DND-41 (cell line): ENCODE results near the gene ACACA.
"Not testable (repeated sequence)": the region's sequence is repeated elsewhere in the genome, so short reads cannot be mapped to it uniquely, and the experiment has no call there.

Source experiments
- ATAC-seq: fragments of 200-7000 bp; cut with Tn5 transposase; 3 replicates; pipeline ENCODE4 v1.9.1; 2021; ENCODE audit warnings: low read depth; ENCODE audit not compliant: insufficient read depth
- DNase-seq: peaks from one replicate; pipeline ENCODE4 v3.0.0-alpha.2; 2020
- H2AFZ ChIP-seq: 2 replicates; pipeline ENCODE4 v1.6.0; 2012; ENCODE audit warnings: low read depth, low read length
- H3K27ac ChIP-seq: 2 replicates; pipeline ENCODE4 v1.5.1; 2012; ENCODE audit warnings: low read length, inconsistent platforms
- H3K27me3 ChIP-seq: fragments of 200-600 bp; sonication (generic); 2 replicates; pipeline ENCODE4 v1.6.0; 2012; ENCODE audit warnings: low read length, mild to moderate bottlenecking, inconsistent platforms; ENCODE audit not compliant: insufficient read depth, poor library complexity
- H3K36me3 ChIP-seq: 2 replicates; pipeline ENCODE4 v1.5.1; 2012; ENCODE audit warnings: low read length, inconsistent platforms; ENCODE audit not compliant: insufficient read depth
- H3K4me1 ChIP-seq: 2 replicates; pipeline ENCODE4 v1.5.1; 2012; ENCODE audit warnings: mild to moderate bottlenecking, low read length; ENCODE audit not compliant: insufficient read depth
- H3K4me2 ChIP-seq: 2 replicates; pipeline ENCODE4 v1.6.0; 2012; ENCODE audit warnings: mild to moderate bottlenecking, moderate library complexity, low read length, inconsistent platforms; ENCODE audit not compliant: insufficient read depth
- H3K4me3 ChIP-seq, 2 experiments: fragments of 200-600 bp in 1 of 2; shearing (Covaris generic) in 1 of 2; 2 replicates each; pipeline ENCODE4 v1.5.1; 2012 to 2016; ENCODE audit warnings: inconsistent platforms in 2 of 2, low read length in 2 of 2, mild to moderate bottlenecking in 2 of 2, low read depth in 1 of 2, moderate library complexity in 1 of 2
- H3K79me2 ChIP-seq: 2 replicates; pipeline ENCODE4 v1.6.0; 2012; ENCODE audit warnings: low read length, inconsistent platforms; ENCODE audit not compliant: insufficient read depth
- H3K9ac ChIP-seq: 2 replicates; pipeline ENCODE4 v1.6.0; 2012; ENCODE audit warnings: low read depth, mild to moderate bottlenecking, inconsistent platforms, low read length, moderate library complexity
- H3K9me3 ChIP-seq: 2 replicates; pipeline ENCODE4 v1.5.1; 2012; ENCODE audit warnings: low read length, moderate library complexity, mild to moderate bottlenecking, inconsistent platforms; ENCODE audit not compliant: insufficient read depth, severe bottlenecking
- H4K20me1 ChIP-seq: 2 replicates; pipeline ENCODE4 v1.6.0; 2012; ENCODE audit warnings: low read length; ENCODE audit not compliant: insufficient read depth
- EZH2 ChIP-seq: IDR thresholded peaks from 3 replicates; pipeline ENCODE4 v1.6.1; 2012; ENCODE audit warnings: borderline replicate concordance, low read depth, mild to moderate bottlenecking, moderate library complexity, low read length, inconsistent platforms; ENCODE audit not compliant: severe bottlenecking
- TF ChIP-seq, protein P1 (sequence below): IDR thresholded peaks from 2 replicates; pipeline ENCODE4 v1.5.1; 2012; ENCODE audit warnings: borderline replicate concordance, low read length, moderate library complexity, mild to moderate bottlenecking; ENCODE audit not compliant: poor library complexity, severe bottlenecking; ENCODE audit errors: extremely low read depth

ACACA gene

DNA sequence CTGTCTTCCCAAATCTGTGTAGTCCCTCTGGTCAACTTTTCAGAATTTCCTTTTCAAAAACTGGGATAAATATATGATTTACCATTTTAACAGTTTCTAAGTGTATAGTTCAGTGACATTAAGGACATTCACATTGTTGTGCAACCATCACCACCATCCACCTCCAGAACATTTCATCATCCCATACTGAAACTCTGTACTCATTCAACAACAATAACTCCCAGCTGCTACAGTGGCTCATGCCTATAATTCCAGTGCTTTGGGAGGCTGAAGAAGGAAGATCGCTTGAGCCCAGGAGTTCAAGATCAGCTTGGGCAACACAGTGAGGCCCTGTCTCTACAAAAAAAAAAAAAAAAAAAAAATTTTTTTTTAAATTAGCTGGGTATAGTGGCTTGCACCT is 326.9 kb downstream of the ACACA start:
- ATAC-seq: no peak

DNA sequence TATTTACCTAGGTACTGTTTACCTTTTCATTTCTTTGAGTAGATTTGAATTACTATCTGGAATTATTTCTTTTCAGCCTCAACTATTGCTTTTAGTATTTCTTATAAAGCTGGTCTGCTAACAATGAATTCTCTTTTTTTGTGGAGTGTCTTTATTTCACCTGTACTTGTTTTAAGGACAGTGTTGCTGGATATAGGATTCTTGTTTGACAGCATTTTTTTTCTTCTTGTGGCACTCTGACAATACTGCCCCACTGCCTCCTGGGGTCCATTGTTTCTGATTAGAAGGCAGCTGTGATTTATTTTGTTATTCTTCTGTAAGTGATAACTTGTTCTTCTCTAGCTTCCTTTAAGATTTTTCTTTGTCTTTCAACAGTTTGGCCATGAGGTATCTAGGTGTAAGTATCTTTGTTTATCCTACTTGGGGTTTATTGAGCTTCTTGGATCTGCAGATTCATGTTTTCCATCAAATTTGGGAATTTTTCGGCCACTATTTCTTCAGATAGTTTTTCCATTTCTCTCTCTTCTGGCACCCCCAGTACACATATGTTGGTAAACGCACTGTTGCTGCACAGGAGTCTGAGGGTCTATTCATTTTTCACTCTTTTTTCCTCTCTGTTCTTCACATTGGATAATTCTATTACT is 327.4 kb downstream of the ACACA start:
- Histone ChIP-seq H3K27me3 (no peaks in the 10 kb centered on the region), H3K9ac (no peak overlapping the region), H3K4me2 (no peak overlapping the region), H3K4me1 (no peaks in the 10 kb centered on the region), H3K36me3 (no peaks in the 10 kb centered on the region), H3K9me3 (no peaks in the 10 kb centered on the region), H3K79me2 (no peaks in the 10 kb centered on the region), H3K27ac (no peak overlapping the region), H3K4me3 (no peak overlapping the region), H2AFZ (no peak overlapping the region), H4K20me1 (no peaks in the 10 kb centered on the region)
- no peak for DNase-seq
- TF ChIP-seq, protein P1, sequence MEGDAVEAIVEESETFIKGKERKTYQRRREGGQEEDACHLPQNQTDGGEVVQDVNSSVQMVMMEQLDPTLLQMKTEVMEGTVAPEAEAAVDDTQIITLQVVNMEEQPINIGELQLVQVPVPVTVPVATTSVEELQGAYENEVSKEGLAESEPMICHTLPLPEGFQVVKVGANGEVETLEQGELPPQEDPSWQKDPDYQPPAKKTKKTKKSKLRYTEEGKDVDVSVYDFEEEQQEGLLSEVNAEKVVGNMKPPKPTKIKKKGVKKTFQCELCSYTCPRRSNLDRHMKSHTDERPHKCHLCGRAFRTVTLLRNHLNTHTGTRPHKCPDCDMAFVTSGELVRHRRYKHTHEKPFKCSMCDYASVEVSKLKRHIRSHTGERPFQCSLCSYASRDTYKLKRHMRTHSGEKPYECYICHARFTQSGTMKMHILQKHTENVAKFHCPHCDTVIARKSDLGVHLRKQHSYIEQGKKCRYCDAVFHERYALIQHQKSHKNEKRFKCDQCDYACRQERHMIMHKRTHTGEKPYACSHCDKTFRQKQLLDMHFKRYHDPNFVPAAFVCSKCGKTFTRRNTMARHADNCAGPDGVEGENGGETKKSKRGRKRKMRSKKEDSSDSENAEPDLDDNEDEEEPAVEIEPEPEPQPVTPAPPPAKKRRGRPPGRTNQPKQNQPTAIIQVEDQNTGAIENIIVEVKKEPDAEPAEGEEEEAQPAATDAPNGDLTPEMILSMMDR: no peak
- no peak for TF ChIP-seq EZH2
- no peak for ATAC-seq

More for the DNA sequence above, 326.9 kb downstream of the ACACA start:
- Histone ChIP-seq H2AFZ (no peak overlapping the region), H3K9me3 (no peaks in the 10 kb centered on the region), H3K27me3 (no peaks in the 10 kb centered on the region), H4K20me1 (no peaks in the 10 kb centered on the region), H3K27ac (no peak overlapping the region), H3K9ac (no peak overlapping the region), H3K79me2 (no peaks in the 10 kb centered on the region), H3K36me3 (no peaks in the 10 kb centered on the region), H3K4me3 (no peak overlapping the region), H3K4me2 (no peak overlapping the region), H3K4me1 (no peaks in the 10 kb centered on the region)
- DNase-seq: no peak
- TF ChIP-seq, protein P1: no peak
- no peak for TF ChIP-seq EZH2

DNA sequence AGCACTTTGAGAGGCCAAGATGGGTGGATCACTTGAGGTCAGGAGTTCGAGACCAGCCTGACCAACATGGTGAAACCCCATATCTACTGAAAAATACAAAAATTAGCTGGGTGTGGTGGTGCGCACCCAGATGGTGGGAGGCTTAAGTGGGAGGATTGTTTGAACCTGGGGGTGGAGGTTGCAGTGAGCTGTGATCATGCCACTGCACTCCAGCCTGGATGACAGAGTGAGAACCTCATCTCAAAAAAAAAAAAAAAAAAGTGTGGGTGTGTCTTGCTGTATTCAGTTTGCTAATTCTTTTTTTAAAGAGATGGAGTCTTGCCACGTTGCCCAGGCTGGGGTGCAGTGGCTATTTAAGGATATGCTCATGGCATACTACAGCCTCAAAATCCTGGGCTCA is 333.2 kb downstream of the ACACA start:
- H2AFZ ChIP-seq, DNase-seq, ATAC-seq: not testable (repeated sequence)

DNA sequence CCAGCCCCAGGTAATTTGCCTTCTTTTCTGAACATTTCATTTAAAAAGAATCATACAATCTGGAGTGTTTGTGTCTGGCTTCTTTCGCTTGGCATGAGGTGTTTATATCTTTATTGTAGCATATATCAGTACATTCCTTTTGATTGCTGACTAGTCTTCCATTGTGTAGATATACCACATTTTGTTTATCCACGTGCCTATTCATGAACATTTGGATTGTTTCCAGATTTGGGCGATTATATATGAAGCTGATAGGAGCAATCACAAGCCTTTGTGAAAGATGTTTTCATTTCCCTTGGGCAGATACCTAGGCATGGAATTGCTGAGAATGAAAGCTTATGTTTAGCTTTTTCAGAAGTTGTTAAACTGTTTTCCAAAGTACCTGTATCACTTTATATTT is 337.5 kb downstream of the ACACA start:
- no peaks in the 10 kb centered on the region for H3K36me3 ChIP-seq
- no peak overlapping the region for H3K4me2 ChIP-seq
- DNase-seq: no peak
- no peaks in the 10 kb centered on the region for H3K4me1 ChIP-seq
- no peak overlapping the region for H3K4me3 ChIP-seq
- H3K9me3 ChIP-seq: no peaks in the 10 kb centered on the region
- TF ChIP-seq, protein P1: no peak
- no peak for TF ChIP-seq EZH2
- no peak overlapping the region for H3K9ac ChIP-seq
- no peaks in the 10 kb centered on the region for H3K79me2 ChIP-seq
- H3K27me3 ChIP-seq: no peaks in the 10 kb centered on the region
- no peak for ATAC-seq
- no peaks in the 10 kb centered on the region for H4K20me1 ChIP-seq
- H2AFZ ChIP-seq: no peak overlapping the region
- H3K27ac ChIP-seq: no peak overlapping the region

More for the DNA sequence above, 333.2 kb downstream of the ACACA start:
- not testable (repeated sequence) for H3K9me3 ChIP-seq, H3K36me3 ChIP-seq, H3K4me3 ChIP-seq, H3K9ac ChIP-seq, H3K4me2 ChIP-seq, H3K27ac ChIP-seq, H4K20me1 ChIP-seq, H3K4me1 ChIP-seq, H3K79me2 ChIP-seq, H3K27me3 ChIP-seq
